Caco-2 (cell line): Measurements from ENCODE around the gene CACNA1C. TPM values are rescaled to one million over a fixed set of nuclear protein-coding genes. Genes with fewer than 3 reads are reported as not detected.
"Not testable (repeated sequence)": the region's sequence is repeated elsewhere in the genome, so short reads cannot be mapped to it uniquely, and the experiment has no call there.

Experiments used
- BruUV-seq: library from RNA; stranded (reverse); fragments of 400-500 nt; replicated peaks from 2 replicates; lab custom pipeline; 2021; lab: Mats Ljungman, UMichigan
- CTCF ChIA-PET: fragments of 300-600 bp; sonication (Branson Sonifier 250); formaldehyde crosslinking; loops from one replicate; lab custom pipeline; 2022; ENCODE audit warnings: antibody characterized with exemption; lab: Charles Lee
- POLR2A ChIA-PET: fragments of 300-600 bp; sonication (Branson Sonifier 250); formaldehyde crosslinking; loops from one replicate; lab custom pipeline; 2022; ENCODE audit warnings: antibody characterized with exemption; lab: Charles Lee
- DNase-seq, 2 experiments: peaks; one replicate each; pipeline versions ENCODE4 v3.0.0 to v3.0.0-alpha.2; 2020 to 2022
- H3K27me3 ChIP-seq: replicated peaks from 2 replicates; pipeline ENCODE4 v1.6.0; 2011; ENCODE audit warnings: low read length; ENCODE audit not compliant: control insufficient read depth, insufficient read depth
- H3K36me3 ChIP-seq: 2 replicates; pipeline ENCODE4 v1.5.1; 2011; ENCODE audit warnings: low read length; ENCODE audit not compliant: control insufficient read depth, insufficient read depth
- H3K4me1 ChIP-seq: fragments of 250-450 bp; sonication (Bioruptor Pico); 2 replicates; pipeline ENCODE4 v1.5.1; 2020; ENCODE audit warnings: mild to moderate bottlenecking
- H3K4me3 ChIP-seq: 2 replicates; pipeline ENCODE4 v1.5.1; 2011; ENCODE audit warnings: low read depth, mild to moderate bottlenecking, control low read depth, low read length
- H3K9me3 ChIP-seq: fragments of 250-450 bp; sonication (Bioruptor Pico); 2 replicates; pipeline ENCODE4 v1.5.1; 2020; ENCODE audit warnings: mild to moderate bottlenecking, moderate library complexity
- H3K27ac Mint-ChIP-seq: one replicate; pipeline ENCODE4 v1.8.0; 2022; ENCODE audit warnings: mixed read lengths; ENCODE audit not compliant: unreplicated experiment
- H3K27me3 Mint-ChIP-seq: one replicate; pipeline ENCODE4 v1.8.0; 2022; ENCODE audit warnings: mixed read lengths; ENCODE audit not compliant: insufficient read depth, unreplicated experiment
- H3K36me3 Mint-ChIP-seq: one replicate; pipeline ENCODE4 v1.8.0; 2022; ENCODE audit warnings: mild to moderate bottlenecking, mixed read lengths; ENCODE audit not compliant: insufficient read depth, unreplicated experiment
- H3K4me1 Mint-ChIP-seq: one replicate; pipeline ENCODE4 v1.8.0; 2022; ENCODE audit warnings: low read depth, mixed read lengths; ENCODE audit not compliant: unreplicated experiment
- H3K4me3 Mint-ChIP-seq: one replicate; pipeline ENCODE4 v1.8.0; 2022; ENCODE audit warnings: mild to moderate bottlenecking, moderate library complexity, mixed read lengths; ENCODE audit not compliant: unreplicated experiment
- H3K9me3 Mint-ChIP-seq: one replicate; pipeline ENCODE4 v1.8.0; 2022; ENCODE audit warnings: mixed read lengths; ENCODE audit not compliant: unreplicated experiment
- CTCF ChIP-seq, 2 experiments: fragments of 200-600 bp in 1 of 2; IDR thresholded peaks; 1 replicate in 1 of 2; 2 replicates in 1 of 2; pipeline versions ENCODE4 v1.5.1 to v1.8.0; 2011 to 2022; ENCODE audit warnings: antibody characterized with exemption in 1 of 2, control low read depth in 1 of 2, inconsistent platforms in 1 of 2, low read depth in 1 of 2, low read length in 1 of 2, mild to moderate bottlenecking in 1 of 2, moderate library complexity in 1 of 2; ENCODE audit not compliant: insufficient read depth in 1 of 2, severe bottlenecking in 1 of 2, unreplicated experiment in 1 of 2
- intact Hi-C: fragments of 100-400 bp; cut with micrococcal nuclease; formaldehyde crosslinking; loops from one replicate; pipeline ENCODE4 v1.10.0; 2022; ENCODE audit not compliant: unreplicated experiment
- total RNA-seq: library from RNA; stranded (reverse); gene quantifications from 2 replicates; pipeline ENCODE4 v1.2.3, GENCODE V29; 2022

Gene CACNA1C
- total RNA-seq, 1 experiment from 2014 or later = not detected

GRCh38 chr12:2250797-2251196, 198.0 kb downstream of the CACNA1C start:
- Histone ChIP-seq H3K4me1 (no peaks in the 10 kb centered on the region; the same call in 1 of the 2 replicates), H3K4me3 (no peak overlapping the region), H3K9me3 (no peaks in the 10 kb centered on the region), H3K36me3 (no peaks in the 10 kb centered on the region), H3K27me3 (no peaks in the 10 kb centered on the region)
- no peak for TF ChIP-seq CTCF (IDR thresholded peaks at IDR 0.05; ENCODE audit: insufficient read depth in 1 of 2, low read depth in 1 of 2, low read length in 1 of 2, severe bottlenecking in 1 of 2, unreplicated experiment in 1 of 2)
- Mint-ChIP-seq H3K9me3 (peaks cover 6% of the 10 kb centered on the region), H3K27ac (no peak overlapping the region), H3K4me3 (no peak overlapping the region), H3K36me3 (no peaks in the 10 kb centered on the region), H3K27me3 (peaks cover 13% of the 10 kb centered on the region), H3K4me1 (peaks cover 7% of the 10 kb centered on the region)
- POLR2A ChIA-PET = no interaction called here
- no peak for DNase-seq
- CTCF ChIA-PET = no interaction called here
- no TSS peak for BruUV-seq
- intact Hi-C loops = no loop called here

GRCh38 chr12:2251526-2252209, 198.9 kb downstream of the CACNA1C start:
- ChIA-PET POLR2A (no interaction called here), CTCF (no interaction called here)
- DNase-seq = no peak
- H3K4me1 ChIP-seq = no peaks in the 10 kb centered on the region; the same call in 1 of the 2 replicates
- H3K9me3 ChIP-seq = 0 out of 2 replicates have a peak, but pooled peaks cover 5% of the 10 kb centered on the region
- Mint-ChIP-seq H3K4me3 (no peak overlapping the region), H3K9me3 (peaks cover 15% of the 10 kb centered on the region), H3K36me3 (no peaks in the 10 kb centered on the region), H3K27me3 (peaks cover 10% of the 10 kb centered on the region), H3K4me1 (peaks cover 7% of the 10 kb centered on the region), H3K27ac (no peak overlapping the region)
- H3K27me3 ChIP-seq = no peaks in the 10 kb centered on the region
- no TSS peak for BruUV-seq
- intact Hi-C loops = no loop called here
- TF ChIP-seq CTCF (IDR thresholded peaks at IDR 0.05; ENCODE audit: insufficient read depth in 1 of 2, low read depth in 1 of 2, low read length in 1 of 2, severe bottlenecking in 1 of 2, unreplicated experiment in 1 of 2) = no peak
- no peak overlapping the region for H3K4me3 ChIP-seq
- H3K36me3 ChIP-seq = no peaks in the 10 kb centered on the region

- no peak for DNase-seq
- intact Hi-C loops = no loop called here
- no peak for TF ChIP-seq CTCF (IDR thresholded peaks at IDR 0.05; ENCODE audit: insufficient read depth in 1 of 2, low read depth in 1 of 2, low read length in 1 of 2, severe bottlenecking in 1 of 2, unreplicated experiment in 1 of 2)
- ChIA-PET POLR2A (no interaction called here), CTCF (no interaction called here)
- H3K9me3 Mint-ChIP-seq = peaks cover 22% of the 10 kb centered on the region
- no TSS peak for BruUV-seq
- H3K4me1 ChIP-seq = no peaks in the 10 kb centered on the region
- no peaks in the 10 kb centered on the region for H3K36me3 ChIP-seq
- H3K27me3 Mint-ChIP-seq = peaks cover 13% of the 10 kb centered on the region
- no peak overlapping the region for H3K4me3 ChIP-seq
- 0 out of 2 replicates have a peak, but pooled peaks cover 9% of the 10 kb centered on the region for H3K9me3 ChIP-seq
- no peak overlapping the region for H3K27ac Mint-ChIP-seq
- no peaks in the 10 kb centered on the region for H3K27me3 ChIP-seq
- no peak overlapping the region for H3K4me3 Mint-ChIP-seq
- no peaks in the 10 kb centered on the region for H3K4me1 Mint-ChIP-seq
- no peaks in the 10 kb centered on the region for H3K36me3 Mint-ChIP-seq
Measured at GRCh38 chr12:2255311-2255710, 202.5 kb downstream of the CACNA1C start.

GRCh38 chr12:2255731-2256130, 202.9 kb downstream of the CACNA1C start:
- H3K4me3 Mint-ChIP-seq, DNase-seq, H3K4me3 ChIP-seq, H3K36me3 ChIP-seq, H3K27me3 ChIP-seq, H3K4me1 ChIP-seq, POLR2A ChIA-PET, H3K4me1 Mint-ChIP-seq, H3K36me3 Mint-ChIP-seq, H3K9me3 ChIP-seq, CTCF ChIA-PET, H3K27ac Mint-ChIP-seq, intact Hi-C loops, BruUV-seq: not testable (repeated sequence)
- Mint-ChIP-seq H3K9me3 (peaks cover 22% of the 10 kb centered on the region), H3K27me3 (peaks cover 13% of the 10 kb centered on the region)
